Endothelial cell of umbilical vein (primary cell): ENCODE results near the gene PKD1L1.
A peak's percentile ranks its signal among the peaks of the same experiment; 100 is the strongest.

Experiments used
- EZH2 ChIP-seq: IDR thresholded peaks from 2 replicates; pipeline ENCODE4 v1.6.1; 2012; ENCODE audit warnings: borderline replicate concordance, low read depth, mild to moderate bottlenecking, moderate library complexity, low read length, inconsistent platforms; ENCODE audit not compliant: severe bottlenecking
- FOS ChIP-seq: IDR thresholded peaks from 2 replicates; pipeline ENCODE4 v1.6.1; 2011; ENCODE audit warnings: mild to moderate bottlenecking, low read length, moderate library complexity, borderline replicate concordance; ENCODE audit not compliant: insufficient read depth
- MYC ChIP-seq: IDR thresholded peaks from one replicate; pipeline ENCODE4 v1.6.1; 2011; ENCODE audit warnings: mild to moderate bottlenecking, low read depth, low read length
- POLR2A ChIP-seq: IDR thresholded peaks from 2 replicates; pipeline ENCODE4 v1.6.1; 2012; ENCODE audit warnings: low read depth, mild to moderate bottlenecking, control low read depth, low read length
- POLR2AphosphoS5 ChIP-seq: IDR thresholded peaks from 2 replicates; pipeline ENCODE4 v1.6.1; 2012; ENCODE audit warnings: low read depth, mild to moderate bottlenecking, control low read depth, low read length, moderate library complexity; ENCODE audit not compliant: insufficient read depth
- TF ChIP-seq, protein P1 (sequence below), 2 donors: IDR thresholded peaks; 1 replicate in 1 of 2; 2 replicates in 1 of 2; pipeline ENCODE4 v1.5.1; 2011; ENCODE audit warnings: low read length in 2 of 2, mild to moderate bottlenecking in 2 of 2, moderate library complexity in 2 of 2, control low read depth in 1 of 2, inconsistent platforms in 1 of 2, low read depth in 1 of 2; ENCODE audit not compliant: insufficient read depth in 1 of 2; ENCODE audit errors: extremely low read depth in 1 of 2
- TF ChIP-seq, protein P2 (sequence below): IDR thresholded peaks from 2 replicates; pipeline ENCODE4 v1.6.1; 2011; ENCODE audit not compliant: insufficient read depth, insufficient read length

DNA sequence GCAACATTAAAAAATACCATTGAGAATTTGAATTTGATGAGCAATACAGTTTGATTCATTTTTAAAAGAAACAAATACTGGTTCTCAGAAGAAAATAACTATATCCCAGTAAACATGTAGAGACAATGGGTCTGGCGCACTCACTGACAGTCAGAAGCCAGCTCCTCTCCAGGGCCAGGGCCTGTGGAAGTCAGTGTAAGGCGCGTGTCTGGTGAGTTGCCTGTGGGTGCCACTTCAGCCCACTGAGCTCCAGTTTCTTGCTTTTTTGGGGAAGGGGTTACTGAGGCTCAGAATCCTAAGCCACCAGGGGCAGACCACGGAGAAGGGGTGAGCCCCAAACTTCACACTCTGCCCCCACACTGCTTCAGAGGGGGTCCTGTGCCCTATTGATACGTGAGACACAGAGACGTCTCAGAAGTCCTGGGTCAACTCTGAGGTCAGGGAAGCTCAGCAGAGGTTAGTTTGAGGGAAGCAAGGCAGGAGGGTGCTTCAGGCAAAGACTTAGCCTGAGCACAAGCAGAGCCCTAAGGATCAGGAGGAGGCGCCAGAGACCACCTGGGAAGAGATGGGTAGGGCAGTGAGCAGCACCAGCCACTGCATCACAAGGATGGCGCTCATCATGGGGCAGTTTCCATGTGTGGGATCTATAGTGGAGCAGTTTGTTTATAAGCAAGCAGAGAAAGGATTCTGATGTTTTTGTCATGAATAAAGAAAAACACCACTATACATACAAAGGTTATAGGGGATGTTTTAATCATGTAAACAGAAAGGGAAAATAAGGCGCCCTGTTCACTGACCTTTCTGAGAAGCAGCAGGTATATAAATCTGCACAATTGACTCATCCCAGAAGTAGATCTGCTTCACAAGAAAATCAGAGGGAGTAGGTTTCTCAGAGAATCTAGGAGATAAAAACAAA lies 95.7 kb downstream of the PKD1L1 start:
- TF ChIP-seq POLR2A (no peak), MYC (no peak), FOS (no peak), POLR2AphosphoS5 (no peak), EZH2 (no peak)
- TF ChIP-seq, protein P1, sequence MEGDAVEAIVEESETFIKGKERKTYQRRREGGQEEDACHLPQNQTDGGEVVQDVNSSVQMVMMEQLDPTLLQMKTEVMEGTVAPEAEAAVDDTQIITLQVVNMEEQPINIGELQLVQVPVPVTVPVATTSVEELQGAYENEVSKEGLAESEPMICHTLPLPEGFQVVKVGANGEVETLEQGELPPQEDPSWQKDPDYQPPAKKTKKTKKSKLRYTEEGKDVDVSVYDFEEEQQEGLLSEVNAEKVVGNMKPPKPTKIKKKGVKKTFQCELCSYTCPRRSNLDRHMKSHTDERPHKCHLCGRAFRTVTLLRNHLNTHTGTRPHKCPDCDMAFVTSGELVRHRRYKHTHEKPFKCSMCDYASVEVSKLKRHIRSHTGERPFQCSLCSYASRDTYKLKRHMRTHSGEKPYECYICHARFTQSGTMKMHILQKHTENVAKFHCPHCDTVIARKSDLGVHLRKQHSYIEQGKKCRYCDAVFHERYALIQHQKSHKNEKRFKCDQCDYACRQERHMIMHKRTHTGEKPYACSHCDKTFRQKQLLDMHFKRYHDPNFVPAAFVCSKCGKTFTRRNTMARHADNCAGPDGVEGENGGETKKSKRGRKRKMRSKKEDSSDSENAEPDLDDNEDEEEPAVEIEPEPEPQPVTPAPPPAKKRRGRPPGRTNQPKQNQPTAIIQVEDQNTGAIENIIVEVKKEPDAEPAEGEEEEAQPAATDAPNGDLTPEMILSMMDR (IDR thresholded peaks at IDR 0.05; ENCODE audit: extremely low read depth in 1 of 2, insufficient read depth in 1 of 2, low read depth in 1 of 2, low read length in 2 of 2) = peak in 1 of 2 donors; percentile 9
- TF ChIP-seq, protein P2, sequence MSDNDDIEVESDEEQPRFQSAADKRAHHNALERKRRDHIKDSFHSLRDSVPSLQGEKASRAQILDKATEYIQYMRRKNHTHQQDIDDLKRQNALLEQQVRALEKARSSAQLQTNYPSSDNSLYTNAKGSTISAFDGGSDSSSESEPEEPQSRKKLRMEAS = no peak
